ENCODE results near the gene SCN9A. TPM values are rescaled to one million over a fixed set of nuclear protein-coding genes. Genes with fewer than 3 reads are reported as not detected.

The SCN9A gene
- total and polyA plus RNA-seq, 2 donors from 2014 or later, result 0.99 to 5.3 TPM

GRCh38 chr2:166341426-166341825 is 34.3 kb downstream of the SCN9A start:
- FAIRE-seq, result no peak
- TF ChIP-seq, protein P1, sequence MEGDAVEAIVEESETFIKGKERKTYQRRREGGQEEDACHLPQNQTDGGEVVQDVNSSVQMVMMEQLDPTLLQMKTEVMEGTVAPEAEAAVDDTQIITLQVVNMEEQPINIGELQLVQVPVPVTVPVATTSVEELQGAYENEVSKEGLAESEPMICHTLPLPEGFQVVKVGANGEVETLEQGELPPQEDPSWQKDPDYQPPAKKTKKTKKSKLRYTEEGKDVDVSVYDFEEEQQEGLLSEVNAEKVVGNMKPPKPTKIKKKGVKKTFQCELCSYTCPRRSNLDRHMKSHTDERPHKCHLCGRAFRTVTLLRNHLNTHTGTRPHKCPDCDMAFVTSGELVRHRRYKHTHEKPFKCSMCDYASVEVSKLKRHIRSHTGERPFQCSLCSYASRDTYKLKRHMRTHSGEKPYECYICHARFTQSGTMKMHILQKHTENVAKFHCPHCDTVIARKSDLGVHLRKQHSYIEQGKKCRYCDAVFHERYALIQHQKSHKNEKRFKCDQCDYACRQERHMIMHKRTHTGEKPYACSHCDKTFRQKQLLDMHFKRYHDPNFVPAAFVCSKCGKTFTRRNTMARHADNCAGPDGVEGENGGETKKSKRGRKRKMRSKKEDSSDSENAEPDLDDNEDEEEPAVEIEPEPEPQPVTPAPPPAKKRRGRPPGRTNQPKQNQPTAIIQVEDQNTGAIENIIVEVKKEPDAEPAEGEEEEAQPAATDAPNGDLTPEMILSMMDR (IDR thresholded peaks at IDR 0.05; ENCODE audit: borderline replicate concordance, extremely low read depth, insufficient read depth), result no peak
- peak in 1 of 5 donors; percentile 15 for DNase-seq
- Histone ChIP-seq H3K9ac (ENCODE audit: low read length in 3 of 3) (no peak overlapping the region), H3K4me1 (ENCODE audit: control insufficient read depth in 2 of 3, insufficient read depth in 2 of 3, low read depth in 1 of 3, low read length in 3 of 3) (no peaks in the 10 kb centered on the region), H3K27me3 (ENCODE audit: control insufficient read depth, insufficient read depth, low read length) (no peaks in the 10 kb centered on the region), H3K9me3 (ENCODE audit: control insufficient read depth in 2 of 3, insufficient read depth in 1 of 3, low read length in 3 of 3) (no peaks in the 10 kb centered on the region), H3K27ac (ENCODE audit: low read depth in 2 of 2, low read length in 2 of 2) (no peak overlapping the region), H3K36me3 (ENCODE audit: control insufficient read depth in 2 of 3, insufficient read depth in 3 of 3, low read length in 3 of 3) (no peaks in the 10 kb centered on the region), H3K4me3 (ENCODE audit: low read length in 3 of 3) (no peak overlapping the region)
- intact Hi-C loops (cut with DNase I), result no loop called here

DNA sequence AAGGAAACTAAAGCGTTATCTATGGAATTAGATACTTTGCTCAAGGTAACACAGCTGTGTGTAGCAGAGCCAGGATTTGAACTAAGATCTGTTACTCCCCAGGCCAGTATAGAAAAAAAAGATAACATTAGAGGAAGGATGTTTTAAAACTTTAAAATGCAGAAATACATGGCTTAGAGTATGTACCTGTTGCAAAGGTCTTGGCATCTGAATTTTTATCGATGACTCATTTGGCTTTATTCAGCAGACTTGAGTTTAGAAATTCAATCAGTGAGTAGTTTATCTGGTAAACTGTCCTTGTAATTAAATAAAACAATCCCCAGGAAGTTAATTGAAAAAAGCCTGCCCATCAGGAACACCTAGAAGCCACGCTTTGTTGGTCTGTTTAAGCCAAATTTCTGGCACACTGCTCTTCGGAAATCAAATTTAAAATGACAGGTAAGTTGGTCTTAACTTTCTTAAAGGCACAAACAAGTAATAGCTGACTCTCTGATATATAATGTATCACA is 36.9 kb downstream of the SCN9A start:
- Histone ChIP-seq H3K9me3 (ENCODE audit: control insufficient read depth in 2 of 3, insufficient read depth in 1 of 3, low read length in 3 of 3) (no peaks in the 10 kb centered on the region), H3K36me3 (ENCODE audit: control insufficient read depth in 2 of 3, insufficient read depth in 3 of 3, low read length in 3 of 3) (no peaks in the 10 kb centered on the region), H3K4me1 (ENCODE audit: control insufficient read depth in 2 of 3, insufficient read depth in 2 of 3, low read depth in 1 of 3, low read length in 3 of 3) (no peaks in the 10 kb centered on the region), H3K4me3 (ENCODE audit: low read length in 3 of 3) (no peak overlapping the region), H3K27ac (ENCODE audit: low read depth in 2 of 2, low read length in 2 of 2) (no peak overlapping the region), H3K27me3 (ENCODE audit: control insufficient read depth, insufficient read depth, low read length) (no peaks in the 10 kb centered on the region), H3K9ac (ENCODE audit: low read length in 3 of 3) (no peak overlapping the region)
- no peak for DNase-seq
- no peak for FAIRE-seq
- intact Hi-C loops (cut with DNase I), result no loop called here
- TF ChIP-seq, protein P1 (IDR thresholded peaks at IDR 0.05; ENCODE audit: borderline replicate concordance, extremely low read depth, insufficient read depth), result no peak

DNA sequence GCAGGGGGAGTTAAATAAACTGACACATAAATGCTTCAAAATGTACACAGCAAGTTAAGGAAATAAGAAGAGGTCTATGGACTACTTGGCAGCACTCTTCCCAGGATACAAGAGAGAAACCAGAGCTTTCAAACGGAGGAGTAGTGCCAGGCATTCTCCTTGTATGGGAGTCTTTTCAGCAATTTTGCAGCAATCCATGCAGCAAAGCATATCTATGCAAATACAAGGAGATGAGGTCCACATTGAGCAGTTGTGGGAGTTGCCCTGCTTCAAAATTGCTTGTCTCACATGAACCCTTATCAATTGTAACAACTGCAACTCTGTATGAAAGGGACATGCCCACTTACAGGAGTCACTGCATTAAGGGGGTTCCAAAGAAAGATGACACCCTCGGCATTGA is 37.8 kb downstream of the SCN9A start:
- no peaks in the 10 kb centered on the region for H3K4me1 ChIP-seq (ENCODE audit: control insufficient read depth in 2 of 3, insufficient read depth in 2 of 3, low read depth in 1 of 3, low read length in 3 of 3)
- intact Hi-C loops (cut with DNase I), result no loop called here
- no peaks in the 10 kb centered on the region for H3K36me3 ChIP-seq (ENCODE audit: control insufficient read depth in 2 of 3, insufficient read depth in 3 of 3, low read length in 3 of 3)
- no peak overlapping the region for H3K4me3 ChIP-seq (ENCODE audit: low read length in 3 of 3)
- H3K27me3 ChIP-seq (ENCODE audit: control insufficient read depth, insufficient read depth, low read length), result no peaks in the 10 kb centered on the region
- no peaks in the 10 kb centered on the region for H3K9me3 ChIP-seq (ENCODE audit: control insufficient read depth in 2 of 3, insufficient read depth in 1 of 3, low read length in 3 of 3)
- H3K9ac ChIP-seq (ENCODE audit: low read length in 3 of 3), result no peak overlapping the region
- DNase-seq, result no peak
- no peak for FAIRE-seq
- TF ChIP-seq, protein P1 (IDR thresholded peaks at IDR 0.05; ENCODE audit: borderline replicate concordance, extremely low read depth, insufficient read depth), result no peak
- no peak overlapping the region for H3K27ac ChIP-seq (ENCODE audit: low read depth in 2 of 2, low read length in 2 of 2)

DNA sequence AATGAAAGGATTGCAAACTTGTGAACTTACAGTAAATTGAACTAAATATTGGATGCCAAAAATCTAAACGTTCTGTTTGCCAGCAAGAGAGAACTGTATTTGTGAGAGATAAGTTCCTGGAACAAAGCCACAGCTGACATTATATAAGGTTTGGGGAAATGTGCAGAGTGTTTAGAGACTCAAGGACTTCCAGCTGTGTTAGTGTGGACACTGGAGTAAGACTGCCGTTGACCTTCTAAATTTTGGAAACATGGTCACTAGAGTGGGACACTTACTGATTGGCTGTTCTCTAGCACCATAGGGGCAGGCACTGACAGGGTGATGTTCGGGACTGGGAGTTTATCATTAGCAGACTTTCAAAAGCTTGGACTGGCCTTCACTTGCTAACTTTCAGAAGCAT is 40.5 kb downstream of the SCN9A start:
- DNase-seq (no peak), FAIRE-seq (no peak)
- Histone ChIP-seq H3K36me3 (ENCODE audit: control insufficient read depth in 2 of 3, insufficient read depth in 3 of 3, low read length in 3 of 3) (no peaks in the 10 kb centered on the region), H3K9ac (ENCODE audit: low read length in 3 of 3) (no peak overlapping the region), H3K27ac (ENCODE audit: low read depth in 2 of 2, low read length in 2 of 2) (no peak overlapping the region), H3K4me3 (ENCODE audit: low read length in 3 of 3) (no peak overlapping the region), H3K9me3 (ENCODE audit: control insufficient read depth in 2 of 3, insufficient read depth in 1 of 3, low read length in 3 of 3) (no peaks in the 10 kb centered on the region), H3K27me3 (ENCODE audit: control insufficient read depth, insufficient read depth, low read length) (no peaks in the 10 kb centered on the region), H3K4me1 (ENCODE audit: control insufficient read depth in 2 of 3, insufficient read depth in 2 of 3, low read depth in 1 of 3, low read length in 3 of 3) (no peaks in the 10 kb centered on the region)
- TF ChIP-seq, protein P1 (IDR thresholded peaks at IDR 0.05; ENCODE audit: borderline replicate concordance, extremely low read depth, insufficient read depth), result no peak
- intact Hi-C loops (cut with DNase I), result no loop called here
